SK-MEL-5 (cell line): ENCODE results near the gene SNAPC2. TPM values are rescaled to one million over a fixed set of nuclear protein-coding genes. Genes with fewer than 3 reads are reported as not detected.

Experiments
- DNase-seq: peaks from one replicate; pipeline ENCODE4 v3.0.0-alpha.2; 2016; ENCODE audit warnings: low read depth, low spot score
- in situ Hi-C: cut with HindIII; loops from 2 replicates; pipeline ENCODE4 v1.10.0; 2016; ENCODE audit warnings: low sequenced_read_pairs, high pct_unique_total_duplicates, low pct_unique_long_range_greater_than_20kb
- polyA plus RNA-seq, 2 experiments: library from polyadenylated mRNA; depleted of rRNA; stranded (reverse); fragments of >200 nt; gene quantifications; 2 replicates each; pipeline ENCODE4 v1.2.3, GENCODE V29; 2015
- total RNA-seq: library from RNA; depleted of rRNA; stranded (reverse); fragments of >200 nt; shearing (Covaris generic); gene quantifications from 2 replicates; pipeline ENCODE4 v1.2.3, GENCODE V29; 2014; rRNA removed

The SNAPC2 gene
- total RNA-seq, result 16.7 and 21.5 TPM in 2 replicates
- polyA plus RNA-seq (2015; cell fraction: cytosol; rRNA removed), result 34.9 and 45.2 TPM in 2 replicates
- polyA plus RNA-seq (2015; cell fraction: nucleus; rRNA removed), result 9.9 and 16.9 TPM in 2 replicates

GRCh38 chr19:7919610-7920518 lies at the start of gene SNAPC2:
SNAPC2 (plus strand) TSS chr19:7920338; CDS start chr19:7920367, 29 bp downstream.
- in situ Hi-C loops, result no loop called here
- peak; percentile 88 for DNase-seq

GRCh38 chr19:7870571-7871436 lies 49.3 kb upstream of the SNAPC2 start:
- DNase-seq, result peak; percentile 83
- in situ Hi-C loops, result no loop called here

- DNase-seq, result peak; percentile 94
- in situ Hi-C loops, result no loop called here
These were observed 48.5 kb upstream of the SNAPC2 start for GRCh38 chr19:7871437-7872305.

GRCh38 chr19:7872306-7873204 lies 47.6 kb upstream of the SNAPC2 start:
- DNase-seq, result no peak
- in situ Hi-C loops, result no loop called here

- no peak for DNase-seq
- in situ Hi-C loops, result no loop called here
These were observed 46.6 kb upstream of the SNAPC2 start for GRCh38 chr19:7873304-7874075.

- peak; percentile 47 for DNase-seq
- in situ Hi-C loops, result no loop called here
These were observed 45.9 kb upstream of the SNAPC2 start, which contains the start of gene PRR36 for GRCh38 chr19:7874076-7874896. PRR36 (minus strand) TSS chr19:7874390; CDS start chr19:7873689, 701 bp downstream.

GRCh38 chr19:7874897-7875273 lies 45.3 kb upstream of the SNAPC2 start:
- no peak for DNase-seq
- in situ Hi-C loops, result no loop called here

GRCh38 chr19:7877249-7877836 lies 42.8 kb upstream of the SNAPC2 start:
- in situ Hi-C loops, result no loop called here
- no peak for DNase-seq

GRCh38 chr19:7879111-7879807 lies 40.9 kb upstream of the SNAPC2 start:
- no peak for DNase-seq
- in situ Hi-C loops, result no loop called here

GRCh38 chr19:7879836-7880235 lies 40.3 kb upstream of the SNAPC2 start:
- in situ Hi-C loops, result no loop called here
- DNase-seq, result no peak

GRCh38 chr19:7881910-7882309 lies 38.2 kb upstream of the SNAPC2 start:
- in situ Hi-C loops, result no loop called here
- DNase-seq, result no peak

GRCh38 chr19:7883105-7883504 lies 37.0 kb upstream of the SNAPC2 start:
- DNase-seq, result no peak
- in situ Hi-C loops, result no loop called here

GRCh38 chr19:7883796-7884570 lies 36.2 kb upstream of the SNAPC2 start:
- in situ Hi-C loops, result no loop called here
- DNase-seq, result peak; percentile 57
